ENCODE measurements around the gene TPP1.

Gene TPP1

DNA sequence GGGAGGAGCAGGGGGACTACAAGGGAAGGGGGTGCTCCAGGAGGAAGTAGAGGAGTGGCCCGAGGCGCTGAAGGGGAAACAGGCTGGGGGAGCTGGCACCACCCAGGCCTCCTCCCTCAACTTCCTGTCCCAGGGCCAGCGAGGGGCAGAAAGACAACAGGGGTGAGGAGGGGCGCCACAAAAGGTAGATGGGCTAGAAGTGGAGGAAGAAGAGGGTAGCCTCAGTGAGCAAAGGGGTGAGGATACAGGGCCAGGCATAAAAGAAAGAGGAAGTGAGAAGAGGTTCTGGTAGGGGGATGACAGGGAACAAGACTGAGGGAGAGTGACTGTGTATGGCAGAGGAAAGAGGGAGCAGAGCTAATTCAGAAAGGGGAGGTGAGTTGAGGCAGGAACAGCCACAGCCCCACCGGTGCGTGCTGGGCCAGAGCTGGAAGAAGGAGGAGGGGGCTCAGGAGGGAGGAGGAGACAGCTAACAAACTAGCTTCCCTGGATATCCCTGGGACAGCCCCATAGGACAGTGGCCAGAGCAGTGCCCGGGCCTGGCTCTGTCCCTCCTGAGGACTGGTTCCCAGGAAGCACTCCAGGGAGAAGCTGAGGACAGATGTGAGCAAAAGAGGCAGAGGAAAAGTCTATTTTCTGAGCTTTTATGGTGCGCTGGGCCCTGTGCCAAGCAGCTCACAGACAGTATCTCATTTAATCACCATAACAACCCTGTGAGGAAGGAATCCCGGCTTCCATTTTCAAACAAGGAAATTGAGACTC lies 27.9 kb upstream of the TPP1 start:
- peak; percentile 45 for DNase-seq

- no peak for DNase-seq
Observed at GRCh38 chr11:6646576-6646917, 27.3 kb upstream of the TPP1 start.

GRCh38 chr11:6646071-6646470 lies 26.8 kb upstream of the TPP1 start:
- no peak for DNase-seq

- DNase-seq: no peak
Observed at GRCh38 chr11:6642957-6643356, 23.7 kb upstream of the TPP1 start.

GRCh38 chr11:6640985-6641701 lies 21.9 kb upstream of the TPP1 start:
- no peak for DNase-seq

GRCh38 chr11:6640036-6640984 lies 21.1 kb upstream of the TPP1 start:
- no peak for DNase-seq

DNA sequence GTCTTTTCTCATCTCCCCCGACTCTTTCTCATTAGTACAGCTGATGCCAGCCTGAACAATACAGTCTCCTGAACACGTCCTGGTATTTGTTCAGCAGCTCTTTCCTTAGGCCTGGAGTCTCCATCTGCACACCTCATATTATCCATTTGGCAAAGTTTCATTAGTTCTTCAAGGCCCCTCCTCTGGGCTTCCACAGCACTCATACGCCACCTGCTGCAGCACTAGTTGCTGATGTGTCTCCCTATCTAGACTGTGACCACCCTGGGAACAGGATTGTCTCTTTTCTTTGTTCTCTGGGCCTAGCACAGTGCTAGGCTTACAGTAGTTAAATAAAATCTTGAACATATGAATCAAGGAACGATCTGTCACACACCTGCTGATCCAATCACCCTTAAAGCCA lies 19.2 kb upstream of the TPP1 start:
- no peak for DNase-seq

GRCh38 chr11:6637871-6638270 lies 18.6 kb upstream of the TPP1 start:
- DNase-seq: no peak

- no peak for DNase-seq
Observed at GRCh38 chr11:6636480-6636879, 17.3 kb upstream of the TPP1 start.

GRCh38 chr11:6635082-6635932 lies 16.1 kb upstream of the TPP1 start:
- no peak for DNase-seq

GRCh38 chr11:6634534-6634933 lies 15.3 kb upstream of the TPP1 start:
- DNase-seq: no peak

- no peak for DNase-seq
Observed at GRCh38 chr11:6633422-6634408, 14.5 kb upstream of the TPP1 start.

DNA sequence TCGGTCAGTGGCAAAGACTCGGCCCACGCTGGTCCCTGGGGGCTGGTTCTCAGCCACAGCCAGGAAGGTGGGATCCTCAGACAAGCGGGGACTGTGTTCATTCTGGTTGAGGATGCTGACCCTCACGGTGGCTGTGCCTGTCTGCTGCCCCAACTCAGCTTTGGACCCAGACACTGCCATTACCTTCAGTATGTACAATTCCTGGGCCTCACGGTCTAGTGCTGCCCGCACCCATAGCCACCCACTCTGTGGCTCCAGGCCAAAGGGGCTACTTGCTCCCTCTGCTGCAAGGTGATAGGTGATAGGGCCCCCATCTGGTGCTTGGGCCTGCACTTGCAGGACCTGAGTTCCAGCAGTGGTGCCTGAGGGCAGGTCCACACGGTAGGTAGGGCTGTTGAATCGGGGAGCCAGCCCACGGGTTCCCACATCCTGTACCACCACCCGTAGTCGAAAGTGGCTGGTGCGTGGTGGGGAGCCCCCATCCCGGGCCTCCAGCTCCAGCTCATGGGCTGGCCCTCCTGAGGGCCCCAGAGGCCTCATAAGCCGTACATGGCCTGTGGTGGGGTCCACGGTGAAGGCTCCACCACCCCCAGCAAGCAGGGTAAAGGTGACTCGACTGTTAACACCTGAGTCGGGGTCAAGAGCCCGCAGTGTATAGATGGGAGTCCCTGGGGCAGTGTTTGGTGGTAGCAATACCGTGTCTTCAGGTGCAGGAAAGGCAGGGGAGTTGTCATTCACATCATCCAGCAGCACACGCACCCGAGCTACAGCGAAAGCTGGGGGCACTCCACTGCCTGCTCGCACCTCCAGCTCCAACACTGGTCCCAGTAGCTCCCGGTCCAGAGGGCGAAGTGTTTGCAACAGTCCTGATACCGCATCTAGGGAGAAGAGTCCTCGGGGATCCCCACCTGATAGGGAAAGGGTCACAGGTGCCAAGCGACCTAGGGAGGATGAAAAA lies 13.2 kb upstream of the TPP1 start:
- no peak for DNase-seq

- no peak for DNase-seq
Observed at GRCh38 chr11:6631361-6631890, 12.2 kb upstream of the TPP1 start.

GRCh38 chr11:6630632-6631291 lies 11.5 kb upstream of the TPP1 start:
- DNase-seq: no peak

DNA sequence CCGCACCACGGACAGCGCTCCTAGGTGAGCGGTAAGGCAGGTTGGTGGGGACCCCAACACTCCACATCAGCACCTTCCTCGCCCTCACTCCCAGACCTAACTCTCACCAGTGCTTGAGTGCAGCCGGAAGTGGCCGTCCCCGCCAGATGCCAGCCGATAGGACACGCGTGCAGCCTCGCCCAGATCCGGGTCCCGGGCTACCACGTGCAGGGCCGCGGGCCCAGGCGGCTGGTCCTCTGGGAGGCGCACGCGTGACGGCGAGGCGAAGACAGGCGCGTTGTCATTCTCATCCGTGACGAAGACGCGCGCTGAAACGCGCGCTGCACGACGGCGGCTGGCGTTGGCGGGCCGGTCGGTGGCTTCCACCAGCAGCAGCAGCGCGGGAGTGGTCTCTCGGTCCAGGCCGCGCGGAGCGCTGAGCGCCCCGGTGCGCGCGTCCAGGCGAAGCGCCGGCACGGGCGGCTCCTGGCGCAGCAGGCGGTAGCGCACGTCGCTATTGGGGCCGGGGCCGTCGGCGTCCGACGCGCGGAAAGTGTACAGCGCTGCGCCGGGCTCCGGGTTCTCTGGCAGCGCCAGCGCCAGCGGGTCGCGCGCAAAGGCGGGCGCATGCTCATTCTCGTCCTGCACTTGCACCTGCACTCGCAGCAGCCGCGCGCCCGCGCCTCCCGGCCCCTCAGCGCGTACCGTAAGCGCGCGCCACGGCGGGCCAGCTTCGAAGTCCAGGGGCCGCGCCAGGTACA lies 10.8 kb upstream of the TPP1 start:
- DNase-seq: no peak

- no peak for DNase-seq
Observed at GRCh38 chr11:6629573-6629891, 10.3 kb upstream of the TPP1 start.

DNA sequence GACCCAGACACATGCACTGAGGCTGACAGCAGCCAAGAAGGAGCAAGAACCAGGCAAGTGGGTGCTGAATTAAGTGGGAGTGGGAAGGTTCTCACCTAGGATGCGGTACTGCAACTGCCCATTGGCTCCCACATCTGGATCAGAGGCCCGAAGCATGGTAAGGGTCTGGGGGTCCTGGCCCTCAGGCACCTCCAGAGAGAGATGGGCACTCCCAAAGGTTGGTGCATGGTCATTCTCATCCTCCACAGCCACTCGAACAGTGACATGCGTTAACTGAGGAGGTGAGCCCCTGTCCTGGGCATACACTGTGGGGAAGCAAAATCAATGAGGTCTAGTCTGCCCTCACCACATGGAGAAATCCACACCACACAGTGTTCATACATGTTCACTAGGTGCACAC lies 9.3 kb upstream of the TPP1 start:
- DNase-seq: no peak

Measured in CD4-positive, alpha-beta T cell treated with Interleukin-10 for 1 hour (primary cell).